TTC549 (cell line): ENCODE measurements around the gene COPG2.
"Not testable (repeated sequence)": the region's sequence is repeated elsewhere in the genome, so short reads cannot be mapped to it uniquely, and the experiment has no call there.

Experiments
- FAIRE-seq: peaks from 2 replicates; lab custom pipeline; 2012; peaks lifted over from hg19 to GRCh38; lab: Jason Lieb, UNC

Gene COPG2

DNA sequence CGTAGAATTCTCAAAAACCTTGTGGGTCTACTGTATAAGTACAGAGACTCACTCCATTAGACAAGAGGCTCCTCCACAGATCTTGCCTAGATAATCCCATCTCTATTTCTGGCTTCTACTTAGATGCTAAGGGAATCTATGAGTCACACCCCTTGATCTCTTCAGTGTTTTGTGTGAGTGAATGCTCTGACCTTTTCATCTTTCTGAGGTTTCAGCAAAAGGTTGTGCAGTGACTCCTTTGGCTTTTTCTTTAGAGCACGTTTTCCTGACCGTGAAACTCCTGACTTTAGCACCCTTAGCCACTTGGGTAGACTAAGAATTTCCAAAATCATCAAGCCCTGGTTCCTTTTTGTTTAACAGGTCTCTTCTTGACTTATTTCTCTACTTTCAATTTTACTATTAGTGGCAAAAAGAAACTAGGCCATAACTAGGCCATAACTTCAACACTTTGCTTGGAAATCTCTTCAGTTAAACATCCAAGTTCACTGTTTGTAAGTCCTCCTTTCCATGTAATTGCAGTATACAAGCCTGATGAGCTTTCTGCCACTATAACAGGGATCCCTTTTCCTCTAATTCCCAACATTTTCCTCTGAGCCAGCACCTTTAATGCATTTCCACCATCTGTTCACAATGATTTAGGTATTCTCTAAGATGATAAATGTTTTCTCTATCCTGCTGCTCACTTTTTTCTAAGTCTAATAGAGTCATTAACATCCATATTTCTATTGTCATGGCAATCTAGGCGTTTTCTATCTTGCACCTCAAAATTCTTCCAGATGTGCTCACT is 19.4 kb downstream of the COPG2 start:
- FAIRE-seq, result no peak

DNA sequence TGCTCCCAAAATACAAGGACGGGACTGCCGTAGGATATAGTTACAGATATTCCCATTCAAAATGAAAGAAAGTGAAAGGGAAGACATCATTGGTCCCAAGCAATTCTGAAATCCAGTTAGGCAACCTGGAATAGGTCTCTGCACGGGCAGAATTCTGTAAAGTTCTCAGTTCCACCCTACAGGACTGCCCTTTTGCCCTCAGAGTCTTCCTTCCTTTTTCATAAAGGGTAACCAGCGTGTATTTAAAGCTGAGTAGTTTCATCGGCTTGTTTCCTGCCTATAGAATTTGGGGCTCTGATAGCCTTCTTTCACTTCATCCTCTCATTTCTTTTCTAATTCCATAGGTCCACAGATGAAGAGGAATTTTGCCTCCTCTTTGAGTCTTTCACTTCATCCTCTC is 20.0 kb downstream of the COPG2 start:
- FAIRE-seq, result no peak

DNA sequence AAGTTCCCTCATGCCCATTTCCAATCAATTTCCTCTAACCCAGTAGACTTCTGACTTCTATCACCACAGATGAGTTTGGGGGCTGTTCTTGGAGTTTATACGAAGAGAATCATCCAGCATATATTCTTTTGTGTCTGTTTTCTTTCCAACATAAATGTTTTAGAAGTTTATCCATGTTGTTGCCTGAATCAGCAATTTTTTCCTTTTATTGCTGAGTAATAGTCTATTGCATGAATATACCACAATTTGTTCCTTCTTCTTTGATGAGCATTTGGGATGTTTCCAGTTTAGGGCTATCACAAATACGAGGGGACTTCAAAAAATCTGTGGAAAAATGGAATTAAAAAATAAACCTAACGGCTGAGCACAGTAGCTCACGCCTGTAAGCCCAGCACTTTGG is 26.2 kb downstream of the COPG2 start:
- FAIRE-seq, result no peak

DNA sequence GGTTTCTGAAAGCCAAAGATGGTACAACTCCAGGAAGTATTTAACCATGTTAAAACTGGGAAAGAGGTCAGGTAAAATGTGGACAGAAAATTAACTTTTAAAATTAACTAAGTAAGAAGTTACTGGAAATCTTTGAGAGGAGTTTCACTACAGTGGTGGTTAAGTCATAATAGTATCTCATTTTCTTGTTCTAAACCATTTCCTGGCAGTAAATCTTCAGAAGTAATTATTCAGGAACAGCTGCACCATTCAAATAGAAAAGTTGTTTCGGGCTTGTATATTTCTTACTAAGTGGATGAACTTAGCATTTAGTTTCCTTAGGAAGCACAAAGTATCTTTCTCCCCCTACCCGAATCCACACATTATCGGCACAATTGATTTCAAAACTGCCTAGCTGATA is 27.1 kb downstream of the COPG2 start:
- FAIRE-seq, result no peak

DNA sequence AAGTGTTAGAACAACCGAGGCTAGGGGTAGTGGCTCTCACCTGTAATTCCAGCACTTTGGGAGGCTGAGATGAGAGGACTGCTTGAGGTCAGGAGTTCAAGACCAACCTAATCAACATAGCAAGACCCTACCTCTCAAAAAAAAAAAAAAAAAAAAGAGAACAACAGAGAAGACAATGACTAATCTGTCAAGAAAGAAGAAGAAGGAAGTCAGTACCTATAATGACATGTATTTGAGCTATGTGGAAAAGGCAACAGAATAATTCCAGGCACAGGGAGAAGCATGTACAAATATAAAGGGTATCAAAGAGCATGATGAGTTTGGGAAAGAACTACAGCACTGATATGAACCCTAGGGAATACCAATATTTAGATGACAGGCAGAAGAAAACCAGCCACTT is 27.5 kb downstream of the COPG2 start:
- FAIRE-seq, result no peak

DNA sequence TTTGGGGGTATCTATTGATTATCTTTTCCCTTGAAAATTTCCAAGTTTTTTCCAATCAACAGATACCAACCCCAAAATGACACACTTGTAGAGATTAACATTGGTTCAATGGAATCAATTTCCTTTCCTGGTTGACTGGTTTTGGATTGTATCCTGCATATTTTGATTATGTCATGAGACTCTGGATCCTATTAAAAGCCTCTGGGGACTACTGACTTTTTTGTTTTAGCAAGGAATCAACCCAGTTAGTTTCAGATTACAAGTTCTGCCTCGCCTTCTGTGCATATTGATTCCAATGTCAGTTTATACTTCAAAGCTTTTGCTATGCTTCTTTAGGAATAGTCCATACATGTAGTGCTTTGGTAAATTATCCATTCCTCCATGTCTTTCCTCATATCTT is 29.2 kb downstream of the COPG2 start:
- no peak for FAIRE-seq

DNA sequence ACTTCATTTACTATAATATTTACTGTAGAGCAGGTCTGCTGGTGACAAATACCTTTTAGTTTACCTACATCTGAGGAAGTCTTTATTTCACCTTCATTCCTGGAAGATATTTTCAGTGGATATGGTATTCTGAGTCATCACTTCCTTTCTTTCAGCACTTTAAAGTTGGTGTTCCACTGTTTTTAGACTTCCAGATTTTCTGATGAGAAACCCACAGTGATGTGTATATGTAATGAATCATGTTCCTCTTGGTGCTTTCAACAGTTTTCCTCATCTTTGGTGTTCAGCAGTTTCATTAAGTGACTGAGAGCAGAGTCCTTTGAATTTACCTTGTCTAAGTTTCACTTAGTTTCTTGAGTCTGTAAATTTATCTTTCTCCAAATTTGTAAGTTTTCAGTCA is 36.4 kb downstream of the COPG2 start:
- no peak for FAIRE-seq

DNA sequence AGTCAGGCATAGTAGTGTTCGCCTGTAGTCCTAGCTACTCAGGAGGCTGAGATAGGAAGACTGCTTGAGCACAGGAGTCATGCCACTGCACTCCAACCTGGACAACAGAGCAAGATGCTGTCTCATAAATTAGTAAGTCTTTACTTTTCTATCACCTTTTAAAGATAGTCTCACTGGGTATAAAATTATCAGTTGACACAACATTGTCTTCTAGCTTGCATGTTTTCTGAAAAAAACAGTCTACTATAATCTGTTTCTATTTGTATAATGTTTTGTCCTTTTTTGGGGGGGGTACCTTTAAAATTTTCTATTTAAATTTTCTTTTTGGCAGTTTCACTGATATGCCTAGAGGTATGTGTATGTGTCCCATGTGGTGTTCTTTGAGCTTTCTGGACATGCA is 39.6 kb downstream of the COPG2 start:
- no peak for FAIRE-seq

DNA sequence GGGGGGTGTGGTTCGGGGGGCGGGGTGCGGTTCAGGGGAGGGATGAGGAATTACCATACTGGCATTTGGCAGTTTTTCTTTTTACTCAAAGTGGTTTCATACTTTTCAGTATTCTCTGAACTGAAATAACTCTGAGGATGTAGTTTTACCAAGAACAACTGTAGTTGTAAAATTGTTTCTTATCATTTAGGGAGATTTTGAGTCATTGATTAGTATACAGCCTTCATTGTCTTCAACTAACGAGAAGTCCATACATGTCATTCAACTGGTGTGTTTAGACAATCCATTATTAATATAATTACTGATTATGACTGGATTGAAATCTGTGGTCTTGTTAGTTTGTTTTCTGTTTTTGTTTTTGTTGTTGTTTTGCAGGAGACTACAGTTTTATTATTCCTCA is 40.8 kb downstream of the COPG2 start:
- no peak for FAIRE-seq

DNA sequence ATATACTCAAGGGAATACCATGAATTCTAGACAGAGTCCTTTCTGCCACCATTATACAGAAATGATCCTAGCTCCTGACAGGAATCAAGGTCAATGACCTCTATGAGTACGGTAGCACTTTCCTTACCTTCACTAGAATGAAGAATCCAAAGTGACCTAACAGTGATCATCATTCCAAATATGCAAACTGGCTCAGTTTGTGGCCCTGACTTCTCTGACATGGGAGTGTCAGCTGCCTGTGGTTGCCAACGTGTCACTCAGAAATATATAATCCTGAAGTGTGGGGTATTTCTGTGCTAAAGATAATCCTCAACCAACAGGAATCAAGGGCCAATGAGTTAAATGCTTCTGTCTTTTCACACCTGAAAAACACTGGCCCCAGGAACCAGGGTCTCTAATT is 45.7 kb downstream of the COPG2 start:
- no peak for FAIRE-seq

DNA sequence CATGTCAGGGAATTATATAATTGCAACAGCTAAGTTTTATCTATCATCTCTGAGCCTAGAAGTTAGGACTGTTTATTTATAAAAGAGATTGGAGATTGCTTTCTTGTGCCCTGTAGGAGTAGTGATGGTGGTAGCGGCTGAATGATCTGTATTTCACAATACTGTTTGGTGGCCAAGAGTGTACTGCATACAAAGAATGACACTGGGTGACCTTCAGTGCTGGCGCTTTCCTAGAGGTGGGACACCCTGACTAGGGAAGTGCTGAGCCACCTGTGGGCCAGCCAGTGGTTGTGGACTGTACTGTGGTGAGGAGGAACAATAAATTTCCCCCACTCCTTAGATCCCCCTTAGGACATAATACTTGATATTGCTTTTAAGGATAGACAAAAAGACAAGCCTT is 53.0 kb downstream of the COPG2 start:
- no peak for FAIRE-seq

DNA sequence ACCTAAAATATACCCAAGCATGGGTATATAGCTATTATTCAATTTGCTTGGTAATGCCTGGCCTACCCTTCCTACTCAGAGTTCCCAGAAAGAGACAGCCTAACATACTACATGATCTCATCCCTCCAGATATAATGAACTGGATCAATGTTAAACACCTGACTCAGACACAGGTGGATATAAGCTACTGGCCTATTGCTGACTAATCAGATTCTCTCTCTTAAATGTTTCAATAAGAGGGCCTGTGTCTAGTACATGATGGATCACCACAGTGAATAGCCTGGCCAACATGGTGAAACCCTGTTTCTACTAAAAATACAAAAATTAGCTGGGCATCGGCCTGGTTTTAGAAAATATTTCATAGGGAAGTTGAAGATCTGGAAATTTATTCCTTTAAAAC is 54.1 kb downstream of the COPG2 start:
- no peak for FAIRE-seq

DNA sequence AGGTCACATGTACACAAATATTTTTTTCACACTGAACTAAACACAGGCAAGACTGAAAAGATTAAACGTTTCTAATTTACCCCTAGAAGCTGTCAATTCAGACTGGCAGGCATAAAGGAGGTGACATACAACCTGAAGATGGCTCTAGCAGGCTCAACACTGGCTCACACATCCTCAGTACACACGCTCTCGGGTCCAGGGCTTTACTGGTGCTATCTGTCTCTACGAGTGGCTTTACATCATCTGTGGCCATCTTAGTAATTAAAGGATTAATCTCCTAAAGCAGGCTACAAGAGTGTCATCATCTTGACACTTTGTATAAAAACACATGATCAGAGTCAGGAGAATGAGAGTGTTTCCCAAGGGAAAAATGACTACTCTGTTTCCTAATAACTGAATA is 57.3 kb downstream of the COPG2 start:
- FAIRE-seq, result no peak

DNA sequence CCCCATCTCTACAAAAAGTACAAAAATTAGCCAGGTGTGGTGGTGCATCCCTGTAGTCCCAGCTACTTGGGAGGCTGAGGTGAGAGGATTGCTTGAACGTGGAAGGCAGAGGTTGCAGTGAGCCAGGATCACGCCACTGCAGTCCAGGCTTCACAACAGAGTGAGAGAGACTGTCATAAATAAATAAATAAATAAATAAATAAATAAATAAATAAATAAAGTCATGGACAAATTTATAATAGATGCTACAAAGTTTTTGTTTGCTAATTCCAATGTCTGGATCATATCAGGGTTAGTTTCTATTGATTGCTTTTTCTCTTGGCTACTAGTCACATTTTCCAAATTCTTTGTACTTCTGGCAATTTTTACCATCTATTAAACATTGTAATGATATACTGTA is 61.5 kb downstream of the COPG2 start:
- not testable (repeated sequence) for FAIRE-seq

DNA sequence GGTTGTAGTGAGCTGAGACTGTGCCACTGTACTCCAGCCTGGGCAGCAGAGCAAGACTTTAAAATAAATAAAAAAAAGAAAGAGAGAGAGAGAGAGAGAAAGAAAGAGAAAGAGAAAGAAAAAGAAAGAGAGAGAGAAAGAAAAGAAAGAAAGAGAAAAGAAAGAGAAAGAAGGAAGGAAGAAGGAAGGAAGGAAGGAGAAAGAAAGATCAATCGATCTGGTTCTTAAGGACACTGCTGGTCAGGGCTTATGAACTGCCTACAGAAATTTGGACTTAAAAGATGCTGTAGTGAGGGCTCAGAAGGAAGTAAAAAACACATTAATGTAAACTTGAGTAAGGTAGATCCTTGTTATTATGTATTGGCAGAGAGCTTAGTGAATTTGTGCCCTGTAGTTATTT is 62.4 kb downstream of the COPG2 start:
- FAIRE-seq, result no peak

DNA sequence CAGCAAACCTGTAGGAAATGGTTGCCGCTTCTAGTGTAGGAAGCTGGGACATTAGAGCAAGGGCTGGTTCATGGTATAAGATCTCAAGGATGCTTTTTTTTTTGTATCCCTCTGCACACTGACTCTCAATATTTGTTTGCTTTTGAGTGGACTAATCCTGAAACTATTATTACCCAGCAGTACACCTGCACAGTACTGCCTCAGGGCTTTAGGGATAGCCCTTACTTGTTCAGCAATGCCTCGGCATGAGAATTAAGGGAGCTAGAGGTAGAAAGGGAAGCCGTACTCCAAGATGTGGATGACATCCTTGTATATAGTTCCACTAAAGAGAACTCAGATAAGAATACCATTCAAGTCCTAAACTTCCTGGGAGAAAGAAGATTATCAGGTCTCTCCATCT is 70.5 kb downstream of the COPG2 start:
- no peak for FAIRE-seq

DNA sequence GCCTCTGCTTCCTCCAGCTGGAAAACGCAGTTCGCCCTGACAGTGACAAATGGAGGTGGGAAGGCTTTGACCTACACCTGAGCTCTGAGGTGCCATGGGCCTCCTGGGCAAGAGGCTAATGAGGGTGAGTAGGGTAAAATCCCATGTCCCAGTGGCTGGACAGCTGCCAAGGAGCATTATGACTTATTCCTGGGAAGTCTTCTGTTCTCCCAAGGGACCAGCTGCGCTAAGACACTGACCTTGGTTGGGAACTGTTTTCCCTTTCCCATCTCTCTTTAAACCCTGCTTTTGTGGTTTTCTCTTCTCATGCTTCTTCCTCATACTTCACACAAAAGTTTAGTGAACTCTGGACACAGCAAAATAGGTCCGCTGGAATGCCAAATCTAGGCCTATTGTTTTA is 72.6 kb downstream of the COPG2 start:
- no peak for FAIRE-seq

DNA sequence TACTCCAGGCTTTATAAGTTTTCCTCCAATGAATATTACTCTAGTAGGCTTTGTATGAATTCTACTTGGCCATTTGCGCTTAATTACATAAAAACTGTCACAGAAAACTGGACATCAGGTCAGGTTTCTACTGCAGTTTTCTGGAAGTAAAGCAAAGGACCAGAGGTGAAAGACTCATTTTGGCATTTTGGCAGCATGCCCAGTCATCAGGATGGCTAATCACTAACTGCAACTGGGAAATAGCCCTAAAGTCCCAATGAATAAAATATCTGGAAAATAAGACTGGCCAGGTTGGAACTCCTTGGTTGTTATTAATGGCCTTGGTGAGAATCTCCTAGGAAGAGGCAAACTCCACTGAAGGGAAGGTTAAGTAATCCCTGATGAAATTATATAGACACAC is 75.5 kb downstream of the COPG2 start:
- FAIRE-seq, result no peak

DNA sequence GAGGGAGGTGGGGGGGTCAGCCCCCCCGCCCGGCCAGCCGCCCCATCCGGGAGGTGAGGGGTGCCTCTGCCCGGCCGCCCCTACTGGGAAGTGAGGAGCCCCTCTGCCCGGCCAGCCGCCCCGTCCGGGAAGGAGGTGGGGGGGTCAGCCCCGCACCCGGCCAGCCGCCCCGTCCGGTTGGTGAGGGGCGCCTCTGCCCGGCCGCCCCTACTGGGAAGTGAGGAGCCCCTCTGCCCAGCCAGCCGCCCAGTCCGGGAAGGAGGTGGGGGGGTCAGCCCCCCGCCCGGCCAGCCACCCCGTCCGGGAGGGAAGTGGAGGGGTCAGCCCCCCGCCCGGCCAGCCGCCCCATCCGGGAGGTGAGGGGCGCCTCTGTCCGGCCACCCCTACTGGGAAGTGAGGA is 77.1 kb downstream of the COPG2 start:
- FAIRE-seq, result not testable (repeated sequence)

DNA sequence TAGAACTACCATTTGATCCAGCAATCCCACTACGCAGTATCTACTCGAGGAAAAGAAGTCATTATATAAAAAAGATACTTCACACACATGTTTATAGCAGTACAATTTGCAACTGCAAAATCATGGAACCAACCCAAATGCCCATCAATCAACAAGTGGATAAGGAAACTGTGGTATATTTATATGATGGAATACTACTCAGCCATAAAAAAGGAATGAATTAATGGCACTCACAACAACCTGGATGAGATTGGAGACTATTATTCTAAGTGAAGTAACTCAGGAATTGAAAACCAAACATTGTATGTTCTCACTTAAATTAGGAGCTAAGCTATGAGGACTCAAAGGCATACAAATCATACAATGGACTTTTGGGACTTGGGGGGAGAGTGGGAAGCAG is 82.6 kb downstream of the COPG2 start:
- FAIRE-seq, result not testable (repeated sequence)

DNA sequence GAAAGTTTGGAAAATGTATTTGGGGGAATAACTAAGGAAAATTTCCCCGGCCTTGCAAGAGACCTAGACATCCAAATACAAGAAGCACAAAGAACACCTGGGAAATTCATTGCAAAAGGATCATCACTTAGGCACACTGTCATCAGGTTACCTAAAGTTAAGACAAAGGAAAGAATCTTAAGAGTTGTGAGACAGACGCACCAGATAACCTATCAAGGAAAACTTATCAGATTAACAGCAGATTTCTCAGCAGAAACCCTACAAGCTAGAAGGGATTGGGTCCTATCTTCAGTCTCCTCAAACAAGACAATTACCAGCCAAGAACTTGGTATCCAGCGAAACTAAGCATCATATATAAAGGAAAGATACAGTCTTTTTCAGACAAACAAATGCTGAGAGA is 93.4 kb downstream of the COPG2 start:
- not testable (repeated sequence) for FAIRE-seq

DNA sequence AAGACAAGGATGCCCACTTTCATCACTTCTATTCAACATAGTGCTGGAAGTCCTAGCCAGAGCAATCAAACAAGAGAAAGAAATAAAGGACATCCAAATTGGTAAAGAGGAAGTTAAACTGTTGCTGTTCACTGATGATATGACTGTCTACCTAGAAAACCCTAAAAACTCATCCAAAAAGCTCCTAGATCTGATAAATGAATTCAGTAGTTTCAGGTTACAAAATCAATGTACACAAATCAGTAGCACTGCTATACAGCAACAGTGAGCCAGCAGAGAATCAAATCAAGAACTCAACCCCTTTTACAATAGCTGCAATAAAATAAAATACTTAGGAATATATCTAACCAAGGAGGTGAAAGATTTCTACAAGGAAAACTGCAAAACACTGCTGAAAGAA is 98.4 kb downstream of the COPG2 start:
- not testable (repeated sequence) for FAIRE-seq

DNA sequence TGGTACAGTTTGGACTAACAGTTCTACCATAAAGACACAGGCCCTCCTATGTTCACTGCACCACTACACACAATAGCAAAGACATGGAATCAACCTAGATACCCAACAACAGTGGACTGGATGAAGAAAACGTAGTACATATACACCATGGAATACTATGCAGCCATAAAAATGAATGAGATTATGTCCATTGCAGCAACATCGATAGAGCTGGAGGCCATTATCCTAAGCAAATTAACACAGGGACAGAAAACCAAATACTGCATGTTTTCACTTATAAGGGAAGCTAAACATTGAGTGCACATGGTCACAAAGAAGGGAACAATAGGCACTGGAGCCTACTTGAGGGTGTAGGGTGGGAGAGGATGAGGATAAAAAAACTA is 101.7 kb downstream of the COPG2 start:
- FAIRE-seq, result no peak

DNA sequence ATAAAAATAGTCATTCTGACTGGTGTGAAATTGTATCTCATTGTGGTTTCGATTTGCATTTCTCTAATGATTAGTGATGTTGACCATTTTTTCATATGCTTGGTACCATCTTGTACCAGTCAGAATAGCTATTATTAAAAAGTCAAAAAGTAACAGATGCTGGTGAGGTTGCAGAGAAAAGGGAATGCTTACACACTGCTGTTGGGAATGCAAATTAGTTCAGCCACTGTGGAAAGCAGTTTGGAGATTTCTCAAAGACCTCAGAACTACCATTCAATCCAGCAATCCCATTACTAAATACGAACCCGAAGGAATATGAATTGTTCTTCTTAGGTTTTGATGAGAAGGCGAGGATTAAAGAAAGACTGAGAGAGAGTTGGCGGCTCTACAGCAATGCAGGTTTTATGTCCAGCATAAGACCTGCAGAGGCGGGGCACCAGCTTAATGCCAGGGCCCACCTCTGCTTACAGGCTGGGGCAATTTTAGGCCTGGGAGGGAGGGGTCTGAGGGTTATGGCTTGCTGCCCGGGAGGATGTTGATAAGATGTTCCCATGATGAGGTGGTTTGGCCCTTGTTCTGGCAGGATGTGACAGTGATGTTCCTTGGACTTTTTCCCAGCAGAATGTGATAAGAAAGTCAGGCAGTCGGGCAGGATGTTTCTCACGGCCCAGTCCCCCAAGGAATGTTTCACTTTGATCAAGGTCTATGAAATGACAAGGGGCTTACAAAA is 102.2 kb downstream of the COPG2 start:
- FAIRE-seq, result no peak
